Adipocyte (in vitro differentiated cells): ENCODE measurements around the gene THPO.

Experiments used
- DNase-seq: peaks from one replicate; pipeline ENCODE4 v3.0.0-alpha.2; 2015; ENCODE audit warnings: low read depth
- H3K27me3 ChIP-seq: replicated peaks from 2 replicates; pipeline ENCODE4 v1.7.0; 2013; ENCODE audit warnings: mild to moderate bottlenecking, low read length, moderate library complexity; ENCODE audit not compliant: control insufficient read depth, insufficient read depth
- H3K36me3 ChIP-seq: 2 replicates; pipeline ENCODE4 v1.7.0; 2013; ENCODE audit warnings: low read length, mild to moderate bottlenecking, moderate library complexity; ENCODE audit not compliant: control insufficient read depth, insufficient read depth, severe bottlenecking
- H3K4me1 ChIP-seq: 2 replicates; pipeline ENCODE4 v1.7.0; 2013; ENCODE audit warnings: mild to moderate bottlenecking, low read length, moderate library complexity; ENCODE audit not compliant: control insufficient read depth, insufficient read depth
- H3K4me3 ChIP-seq: 2 replicates; pipeline ENCODE4 v1.7.0; 2013; ENCODE audit warnings: mild to moderate bottlenecking, low read length, moderate library complexity
- H3K9ac ChIP-seq: 2 replicates; pipeline ENCODE4 v1.7.0; 2013; ENCODE audit warnings: mild to moderate bottlenecking, low read length, moderate library complexity
- H3K9me3 ChIP-seq: 2 replicates; pipeline ENCODE4 v1.7.0; 2013; ENCODE audit warnings: mild to moderate bottlenecking, low read length, moderate library complexity; ENCODE audit not compliant: control insufficient read depth

The THPO gene

GRCh38 chr3:184352897-184353545 lies 25.0 kb downstream of the THPO start:
- peaks cover 5% of the 10 kb centered on the region for H3K36me3 ChIP-seq
- no peak for DNase-seq
- H3K27me3 ChIP-seq = no peaks in the 10 kb centered on the region
- peaks cover 16% of the 10 kb centered on the region for H3K4me1 ChIP-seq
- H3K4me3 ChIP-seq = no peak overlapping the region
- no peak overlapping the region for H3K9ac ChIP-seq
- no peaks in the 10 kb centered on the region for H3K9me3 ChIP-seq

GRCh38 chr3:184352149-184352785 lies 25.7 kb downstream of the THPO start:
- peaks cover 24% of the 10 kb centered on the region for H3K4me1 ChIP-seq
- no peak overlapping the region for H3K9ac ChIP-seq
- no peak overlapping the region for H3K4me3 ChIP-seq
- no peaks in the 10 kb centered on the region for H3K27me3 ChIP-seq
- peaks cover 3% of the 10 kb centered on the region for H3K36me3 ChIP-seq
- no peaks in the 10 kb centered on the region for H3K9me3 ChIP-seq
- no peak for DNase-seq

- Histone ChIP-seq H3K4me3 (no peak overlapping the region), H3K27me3 (no peaks in the 10 kb centered on the region), H3K36me3 (peaks cover under 1% of the 10 kb centered on the region), H3K9ac (no peak overlapping the region), H3K9me3 (no peaks in the 10 kb centered on the region), H3K4me1 (peaks cover 24% of the 10 kb centered on the region)
- no peak for DNase-seq
Observed at GRCh38 chr3:184351511-184352148, 26.4 kb downstream of the THPO start.

- no peak overlapping the region for H3K4me3 ChIP-seq
- H3K4me1 ChIP-seq = peaks cover 24% of the 10 kb centered on the region
- no peaks in the 10 kb centered on the region for H3K9me3 ChIP-seq
- no peak overlapping the region for H3K9ac ChIP-seq
- no peak for DNase-seq
- no peaks in the 10 kb centered on the region for H3K27me3 ChIP-seq
- H3K36me3 ChIP-seq = no peaks in the 10 kb centered on the region
Observed at GRCh38 chr3:184350618-184351017, 27.4 kb downstream of the THPO start.

- Histone ChIP-seq H3K27me3 (no peaks in the 10 kb centered on the region), H3K9me3 (no peaks in the 10 kb centered on the region), H3K9ac (no peak overlapping the region), H3K36me3 (no peaks in the 10 kb centered on the region), H3K4me3 (no peak overlapping the region), H3K4me1 (peaks cover 24% of the 10 kb centered on the region)
- DNase-seq = no peak
Observed at GRCh38 chr3:184349563-184350470, 28.2 kb downstream of the THPO start.

GRCh38 chr3:184348057-184348382 lies 30.0 kb downstream of the THPO start:
- Histone ChIP-seq H3K4me3 (no peak overlapping the region), H3K9me3 (no peaks in the 10 kb centered on the region), H3K4me1 (peaks cover 24% of the 10 kb centered on the region), H3K9ac (no peak overlapping the region), H3K27me3 (no peaks in the 10 kb centered on the region), H3K36me3 (peaks cover 7% of the 10 kb centered on the region)
- no peak for DNase-seq

- Histone ChIP-seq H3K9ac (no peak overlapping the region), H3K36me3 (peaks cover 12% of the 10 kb centered on the region), H3K4me1 (peaks cover 24% of the 10 kb centered on the region), H3K27me3 (no peaks in the 10 kb centered on the region), H3K9me3 (no peaks in the 10 kb centered on the region), H3K4me3 (no peak overlapping the region)
- no peak for DNase-seq
Observed at GRCh38 chr3:184347321-184348056, 30.5 kb downstream of the THPO start.

- Histone ChIP-seq H3K9ac (no peak overlapping the region), H3K9me3 (no peaks in the 10 kb centered on the region), H3K4me3 (no peak overlapping the region), H3K36me3 (peaks cover 17% of the 10 kb centered on the region), H3K4me1 (peaks cover 24% of the 10 kb centered on the region), H3K27me3 (no peaks in the 10 kb centered on the region)
- DNase-seq = no peak
Observed at GRCh38 chr3:184346480-184347190, 31.4 kb downstream of the THPO start.

- Histone ChIP-seq H3K9ac (peak overlapping the region; percentile 27), H3K4me3 (no peak overlapping the region), H3K9me3 (no peaks in the 10 kb centered on the region), H3K4me1 (peaks cover 24% of the 10 kb centered on the region), H3K27me3 (no peaks in the 10 kb centered on the region), H3K36me3 (peaks cover 17% of the 10 kb centered on the region)
- peak; percentile 69 for DNase-seq
Observed at GRCh38 chr3:184345317-184346144, 32.5 kb downstream of the THPO start.
